T-helper 22 cell (primary cell): Measurements from ENCODE around the gene ALB.

Experiments used
- DNase-seq: peaks from one replicate; pipeline ENCODE4 v3.0.0-alpha.2; 2020; ENCODE audit warnings: low read depth

ALB gene

DNA sequence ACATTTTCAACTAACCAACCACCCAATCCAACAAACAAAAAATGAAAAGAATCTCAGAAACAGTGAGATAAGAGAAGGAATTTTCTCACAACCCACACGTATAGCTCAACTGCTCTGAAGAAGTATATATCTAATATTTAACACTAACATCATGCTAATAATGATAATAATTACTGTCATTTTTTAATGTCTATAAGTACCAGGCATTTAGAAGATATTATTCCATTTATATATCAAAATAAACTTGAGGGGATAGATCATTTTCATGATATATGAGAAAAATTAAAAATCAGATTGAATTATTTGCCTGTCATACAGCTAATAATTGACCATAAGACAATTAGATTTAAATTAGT is 27.7 kb downstream of the ALB start:
- no peak for DNase-seq

DNA sequence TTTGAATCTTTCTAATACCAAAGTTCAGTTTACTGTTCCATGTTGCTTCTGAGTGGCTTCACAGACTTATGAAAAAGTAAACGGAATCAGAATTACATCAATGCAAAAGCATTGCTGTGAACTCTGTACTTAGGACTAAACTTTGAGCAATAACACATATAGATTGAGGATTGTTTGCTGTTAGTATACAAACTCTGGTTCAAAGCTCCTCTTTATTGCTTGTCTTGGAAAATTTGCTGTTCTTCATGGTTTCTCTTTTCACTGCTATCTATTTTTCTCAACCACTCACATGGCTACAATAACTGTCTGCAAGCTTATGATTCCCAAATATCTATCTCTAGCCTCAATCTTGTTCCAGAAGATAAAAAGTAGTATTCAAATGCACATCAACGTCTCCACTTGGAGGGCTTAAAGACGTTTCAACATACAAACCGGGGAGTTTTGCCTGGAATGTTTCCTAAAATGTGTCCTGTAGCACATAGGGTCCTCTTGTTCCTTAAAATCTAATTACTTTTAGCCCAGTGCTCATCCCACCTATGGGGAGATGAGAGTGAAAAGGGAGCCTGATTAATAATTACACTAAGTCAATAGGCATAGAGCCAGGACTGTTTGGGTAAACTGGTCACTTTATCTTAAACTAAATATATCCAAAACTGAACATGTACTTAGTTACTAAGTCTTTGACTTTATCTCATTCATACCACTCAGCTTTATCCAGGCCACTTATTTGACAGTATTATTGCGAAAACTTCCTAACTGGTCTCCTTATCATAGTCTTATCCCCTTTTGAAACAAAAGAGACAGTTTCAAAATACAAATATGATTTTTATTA is 28.3 kb downstream of the ALB start:
- no peak for DNase-seq

DNA sequence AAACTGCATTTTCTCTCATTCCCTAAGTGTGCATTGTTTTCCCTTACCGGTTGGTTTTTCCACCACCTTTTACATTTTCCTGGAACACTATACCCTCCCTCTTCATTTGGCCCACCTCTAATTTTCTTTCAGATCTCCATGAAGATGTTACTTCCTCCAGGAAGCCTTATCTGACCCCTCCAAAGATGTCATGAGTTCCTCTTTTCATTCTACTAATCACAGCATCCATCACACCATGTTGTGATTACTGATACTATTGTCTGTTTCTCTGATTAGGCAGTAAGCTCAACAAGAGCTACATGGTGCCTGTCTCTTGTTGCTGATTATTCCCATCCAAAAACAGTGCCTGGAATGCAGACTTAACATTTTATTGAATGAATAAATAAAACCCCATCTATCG is 29.1 kb downstream of the ALB start:
- no peak for DNase-seq

DNA sequence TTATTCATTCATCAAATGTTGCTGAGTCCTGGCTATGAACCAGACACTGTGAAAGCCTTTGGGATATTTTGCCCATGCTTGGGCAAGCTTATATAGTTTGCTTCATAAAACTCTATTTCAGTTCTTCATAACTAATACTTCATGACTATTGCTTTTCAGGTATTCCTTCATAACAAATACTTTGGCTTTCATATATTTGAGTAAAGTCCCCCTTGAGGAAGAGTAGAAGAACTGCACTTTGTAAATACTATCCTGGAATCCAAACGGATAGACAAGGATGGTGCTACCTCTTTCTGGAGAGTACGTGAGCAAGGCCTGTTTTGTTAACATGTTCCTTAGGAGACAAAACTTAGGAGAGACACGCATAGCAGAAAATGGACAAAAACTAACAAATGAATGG is 30.2 kb downstream of the ALB start:
- no peak for DNase-seq

DNA sequence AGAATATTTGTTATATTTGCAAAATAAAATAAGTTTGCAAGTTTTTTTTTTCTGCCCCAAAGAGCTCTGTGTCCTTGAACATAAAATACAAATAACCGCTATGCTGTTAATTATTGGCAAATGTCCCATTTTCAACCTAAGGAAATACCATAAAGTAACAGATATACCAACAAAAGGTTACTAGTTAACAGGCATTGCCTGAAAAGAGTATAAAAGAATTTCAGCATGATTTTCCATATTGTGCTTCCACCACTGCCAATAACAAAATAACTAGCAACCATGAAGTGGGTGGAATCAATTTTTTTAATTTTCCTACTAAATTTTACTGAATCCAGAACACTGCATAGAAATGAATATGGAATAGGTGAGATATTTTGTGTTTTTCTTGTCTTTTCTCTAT is 31.9 kb downstream of the ALB start, which contains the start of gene AFP:
Gene AFP, plus strand, starts transcription at position 238 of the 400 bp plus-strand sequence. Its CDS starts 42 bp downstream, at position 280.
- DNase-seq: no peak

DNA sequence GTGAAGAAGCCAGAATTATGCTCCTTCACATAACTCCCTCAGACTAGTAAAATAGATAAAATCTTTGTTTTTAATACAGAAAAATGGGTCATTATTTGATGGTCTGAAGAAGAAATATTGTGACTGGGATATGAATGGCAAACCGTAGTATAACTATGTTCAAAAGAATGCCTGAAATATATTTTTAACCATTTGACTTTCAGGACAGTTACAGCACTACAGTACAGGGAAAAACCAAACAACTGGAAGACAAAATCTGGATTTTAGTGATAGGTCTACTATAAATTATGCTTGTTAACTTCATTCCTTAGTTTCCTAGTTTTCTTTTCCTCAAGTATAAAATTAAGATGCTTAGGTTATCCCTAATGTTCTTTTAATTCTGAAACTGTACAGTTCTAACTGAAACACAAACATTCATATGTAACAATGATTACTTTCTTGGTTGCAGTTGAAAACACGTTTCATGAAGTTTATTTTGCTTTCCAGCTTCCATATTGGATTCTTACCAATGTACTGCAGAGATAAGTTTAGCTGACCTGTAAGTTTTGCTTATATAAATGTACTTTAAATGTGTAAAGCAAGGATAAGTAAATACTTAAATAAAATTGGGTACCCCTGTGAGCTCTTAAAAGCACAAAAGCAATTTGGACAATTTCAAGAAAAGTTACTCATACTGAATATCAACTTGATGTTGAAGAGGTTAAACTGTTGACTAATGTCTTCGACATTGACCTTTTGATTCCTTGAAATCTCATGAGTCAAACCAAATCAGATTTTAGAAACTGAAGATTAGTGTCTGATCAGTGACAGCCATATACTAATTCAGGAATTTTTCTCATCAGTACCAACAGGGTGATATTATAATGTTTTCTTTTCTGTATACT is 32.8 kb downstream of the ALB start:
- no peak for DNase-seq

DNA sequence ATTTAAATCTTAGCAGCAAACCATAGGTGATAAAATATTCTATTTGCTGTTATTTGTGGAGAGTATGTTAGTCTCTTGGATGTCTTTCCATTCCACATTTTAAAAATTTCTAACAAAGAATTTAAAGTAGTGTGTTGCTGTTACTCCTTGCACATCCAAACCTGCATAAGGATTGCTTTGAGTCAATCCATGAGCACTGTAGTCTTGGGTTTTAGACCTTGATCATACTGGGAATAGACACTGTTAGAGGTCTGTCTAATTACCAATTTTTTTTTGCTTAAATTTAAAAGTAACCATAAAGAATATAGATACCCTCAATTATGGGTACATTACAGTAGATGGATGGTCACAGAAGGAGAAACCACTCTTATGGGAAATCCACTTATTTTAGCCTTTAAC is 33.5 kb downstream of the ALB start:
- DNase-seq: no peak

DNA sequence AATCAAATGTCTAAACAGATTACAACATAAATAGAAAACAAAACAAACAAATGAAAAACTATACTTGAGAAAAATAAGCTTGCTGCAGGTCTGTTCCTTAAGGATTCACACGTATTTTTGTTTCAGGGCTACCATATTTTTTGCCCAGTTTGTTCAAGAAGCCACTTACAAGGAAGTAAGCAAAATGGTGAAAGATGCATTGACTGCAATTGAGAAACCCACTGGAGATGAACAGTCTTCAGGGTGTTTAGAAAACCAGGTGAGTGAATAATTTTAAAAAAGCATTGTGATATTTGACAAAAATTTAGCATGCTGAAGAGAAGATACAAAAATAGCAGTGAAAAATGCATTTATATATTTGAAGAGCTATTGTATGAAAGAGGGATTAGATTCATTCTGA is 34.0 kb downstream of the ALB start:
- DNase-seq: no peak

DNA sequence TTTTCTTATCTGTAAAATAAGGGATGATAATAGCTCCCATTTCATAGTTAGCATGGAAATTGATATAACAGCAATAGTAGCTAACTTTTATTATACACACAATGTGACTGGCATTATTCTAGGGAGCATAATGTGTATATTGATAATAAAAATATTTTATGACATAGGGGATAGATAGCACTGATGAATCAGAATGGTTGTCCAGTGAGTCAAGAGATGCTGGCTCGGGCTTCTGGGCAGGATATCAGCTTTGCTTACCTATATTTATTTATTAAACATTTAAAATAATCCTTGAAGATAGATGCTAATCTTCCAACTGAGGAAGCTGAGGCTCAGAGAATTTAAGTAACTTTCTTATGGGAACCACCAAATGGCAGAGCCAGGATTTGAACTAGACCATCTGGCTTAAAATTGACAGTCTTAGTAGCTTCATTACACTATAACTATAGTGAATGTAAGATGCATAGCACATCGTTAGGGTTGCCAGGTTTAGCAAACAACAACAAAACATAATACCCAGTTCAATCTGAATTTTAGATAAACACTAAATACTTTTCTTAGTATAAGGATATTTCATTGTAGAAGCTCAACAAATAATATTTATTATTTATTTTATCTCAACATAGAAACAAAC is 34.6 kb downstream of the ALB start:
- DNase-seq: no peak

DNA sequence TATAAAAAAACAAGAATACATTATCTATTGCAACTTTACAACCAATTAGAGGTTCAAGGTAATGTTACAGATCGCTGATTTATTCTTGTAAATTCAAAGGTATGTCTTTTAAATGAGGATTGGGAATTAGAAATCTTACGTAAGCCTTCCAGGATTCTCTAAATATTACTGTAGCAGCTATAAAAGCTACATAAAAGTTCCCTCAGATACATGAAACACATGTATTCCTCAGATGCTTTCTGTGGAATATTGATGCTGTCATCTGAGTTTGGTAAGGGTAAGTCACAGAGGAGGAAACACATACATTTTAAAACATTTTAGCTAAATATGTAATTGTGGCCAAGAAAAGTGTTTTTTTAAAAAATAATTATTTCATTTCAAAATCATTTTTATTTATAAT is 35.4 kb downstream of the ALB start:
- no peak for DNase-seq

DNA sequence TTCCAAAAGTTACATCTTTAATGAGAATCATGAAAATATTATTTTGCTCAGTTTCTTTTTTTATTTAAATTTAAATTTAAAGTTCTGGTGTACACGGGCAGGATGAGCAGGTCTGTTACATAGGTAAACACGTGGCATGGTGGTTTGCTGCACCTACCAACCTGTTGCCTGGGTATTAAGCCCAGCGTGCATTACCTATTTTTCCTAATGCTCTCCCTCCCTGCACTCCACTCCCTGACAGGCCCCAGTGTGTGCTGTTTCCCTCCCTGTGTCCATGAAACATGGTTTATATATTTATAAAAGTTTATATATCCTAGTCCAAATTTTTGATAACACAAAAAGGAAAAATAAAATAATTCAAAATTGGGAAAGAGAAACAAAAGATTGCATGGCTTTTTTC is 35.9 kb downstream of the ALB start:
- no peak for DNase-seq

DNA sequence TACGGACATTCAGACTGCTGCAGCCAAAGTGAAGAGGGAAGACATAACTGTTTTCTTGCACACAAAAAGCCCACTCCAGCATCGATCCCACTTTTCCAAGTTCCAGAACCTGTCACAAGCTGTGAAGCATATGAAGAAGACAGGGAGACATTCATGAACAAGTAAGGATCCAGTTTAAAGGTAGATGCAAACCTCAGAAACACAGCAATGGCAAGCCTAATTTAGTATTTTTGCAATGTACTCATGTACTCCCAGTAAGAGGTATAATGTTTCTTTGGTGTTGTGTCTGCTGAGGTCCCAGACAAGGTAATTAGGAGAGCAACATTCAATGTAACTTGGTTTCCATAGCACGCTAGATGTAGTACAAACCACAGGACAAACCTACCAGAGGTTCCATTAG is 36.6 kb downstream of the ALB start:
- DNase-seq: no peak

DNA sequence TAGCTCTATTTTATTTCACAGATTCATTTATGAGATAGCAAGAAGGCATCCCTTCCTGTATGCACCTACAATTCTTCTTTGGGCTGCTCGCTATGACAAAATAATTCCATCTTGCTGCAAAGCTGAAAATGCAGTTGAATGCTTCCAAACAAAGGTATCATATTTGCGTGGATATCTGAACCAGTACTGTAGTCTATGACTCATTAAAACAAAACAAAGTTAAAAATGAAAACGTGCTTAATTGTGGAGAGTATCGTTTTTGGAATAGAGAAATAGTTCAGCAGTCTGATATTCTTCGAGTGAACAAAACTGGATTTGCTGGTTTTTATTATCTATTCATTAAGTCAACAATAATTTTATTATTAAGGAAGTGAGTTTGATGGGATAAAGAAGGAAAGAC is 38.2 kb downstream of the ALB start:
- DNase-seq: no peak

DNA sequence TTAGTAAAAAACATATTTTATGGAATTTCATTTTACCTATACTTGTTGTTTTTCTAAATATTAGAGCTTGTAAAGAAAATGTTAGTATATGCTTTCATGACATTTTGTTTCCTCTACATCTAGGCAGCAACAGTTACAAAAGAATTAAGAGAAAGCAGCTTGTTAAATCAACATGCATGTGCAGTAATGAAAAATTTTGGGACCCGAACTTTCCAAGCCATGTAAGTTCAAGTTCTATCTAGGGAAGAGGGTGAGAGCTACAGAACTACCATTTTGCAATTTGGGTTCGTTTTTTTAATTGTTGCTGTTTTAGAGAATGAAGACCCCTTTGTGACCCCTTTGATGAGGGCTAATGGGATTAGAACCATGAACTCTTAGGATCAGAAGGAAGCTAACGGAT is 39.1 kb downstream of the ALB start:
- no peak for DNase-seq

DNA sequence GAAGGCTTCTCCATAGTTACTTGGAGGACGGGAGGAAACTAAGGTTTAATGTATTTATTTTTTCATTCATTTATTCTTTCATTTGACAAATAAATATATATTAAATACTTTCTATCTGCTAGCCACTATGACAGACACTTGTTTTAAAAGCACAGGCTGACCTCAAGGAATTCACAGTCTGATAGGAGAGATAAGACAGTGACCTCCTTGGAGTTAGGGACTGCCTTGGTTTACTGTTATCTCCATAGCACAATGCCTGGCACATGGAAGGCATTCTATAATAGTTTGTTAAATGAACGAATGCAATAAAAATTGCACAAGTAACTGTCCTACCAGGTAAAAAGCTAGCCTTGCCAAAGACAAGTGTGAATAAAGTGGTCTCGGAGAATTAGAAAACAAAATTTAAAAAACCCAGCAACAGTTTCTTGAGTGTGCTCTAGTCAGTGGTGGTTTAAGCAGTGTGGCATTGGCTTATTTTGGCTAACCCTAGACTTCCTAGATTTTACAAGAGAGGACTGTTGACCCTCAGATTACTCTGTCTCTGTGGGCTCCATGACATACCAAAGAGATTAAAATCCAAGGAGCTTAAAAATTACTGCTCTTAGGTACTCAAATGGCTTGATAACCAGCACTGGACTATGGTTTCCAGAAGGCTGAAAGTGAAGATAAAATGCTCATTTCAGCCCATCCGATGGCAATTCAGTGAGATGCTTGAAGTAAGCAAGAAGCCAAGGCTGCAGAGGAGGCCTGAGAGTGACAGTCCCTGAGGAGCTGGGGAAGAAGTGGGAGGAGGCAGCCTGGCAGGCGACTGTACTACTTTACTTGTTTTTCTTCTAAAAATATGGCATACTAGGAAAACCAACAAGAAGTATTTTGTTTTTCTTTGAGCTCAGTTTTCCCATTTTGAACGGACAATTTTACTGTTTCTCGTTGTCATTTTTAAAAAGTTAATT is 41.6 kb downstream of the ALB start:
- DNase-seq: no peak

DNA sequence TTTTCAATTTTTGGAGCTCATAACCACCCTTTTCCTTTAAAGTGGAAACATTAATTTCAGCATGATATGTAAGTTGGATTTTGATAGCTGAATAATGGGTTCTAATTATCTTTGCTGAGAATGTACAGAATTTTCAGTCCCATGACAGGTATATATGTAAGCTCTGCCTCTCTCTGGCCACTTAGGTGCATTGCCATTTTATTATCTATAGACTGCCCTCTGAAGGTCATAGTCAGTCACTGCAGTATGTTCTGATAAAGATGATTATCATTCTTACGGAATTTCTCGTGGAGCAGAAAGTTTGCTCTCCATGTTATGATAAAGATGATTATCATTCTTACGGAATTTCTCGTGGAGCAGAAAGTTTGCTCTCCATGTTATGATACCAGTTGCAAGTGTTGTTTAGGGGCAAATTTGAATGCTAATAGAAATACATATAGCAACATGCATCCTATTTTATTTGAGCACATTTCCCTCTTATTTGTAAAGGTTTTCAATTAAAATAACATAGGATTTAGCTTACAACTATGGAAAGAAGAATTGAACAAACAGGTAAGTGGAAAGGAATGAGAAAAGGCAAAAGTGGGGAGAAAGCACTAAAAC is 42.4 kb downstream of the ALB start:
- no peak for DNase-seq

DNA sequence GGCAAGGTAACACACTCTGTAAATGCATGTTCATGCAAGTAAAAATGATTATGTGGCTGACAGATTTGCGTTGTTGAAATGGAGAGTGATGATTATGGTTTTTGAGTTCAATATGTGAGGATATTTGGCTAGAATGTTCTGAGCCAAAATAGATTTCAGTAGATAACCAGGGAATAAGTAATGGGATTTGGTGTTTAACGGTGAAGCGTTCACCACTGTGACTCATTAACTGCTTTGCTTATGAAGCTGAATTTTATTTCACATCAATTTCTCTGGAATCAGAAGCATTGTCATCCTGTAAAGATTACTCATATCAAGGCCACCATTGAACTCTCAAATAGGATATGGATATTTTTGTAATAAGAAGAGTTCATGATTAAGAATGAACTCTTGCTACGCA is 43.6 kb downstream of the ALB start:
- no peak for DNase-seq

DNA sequence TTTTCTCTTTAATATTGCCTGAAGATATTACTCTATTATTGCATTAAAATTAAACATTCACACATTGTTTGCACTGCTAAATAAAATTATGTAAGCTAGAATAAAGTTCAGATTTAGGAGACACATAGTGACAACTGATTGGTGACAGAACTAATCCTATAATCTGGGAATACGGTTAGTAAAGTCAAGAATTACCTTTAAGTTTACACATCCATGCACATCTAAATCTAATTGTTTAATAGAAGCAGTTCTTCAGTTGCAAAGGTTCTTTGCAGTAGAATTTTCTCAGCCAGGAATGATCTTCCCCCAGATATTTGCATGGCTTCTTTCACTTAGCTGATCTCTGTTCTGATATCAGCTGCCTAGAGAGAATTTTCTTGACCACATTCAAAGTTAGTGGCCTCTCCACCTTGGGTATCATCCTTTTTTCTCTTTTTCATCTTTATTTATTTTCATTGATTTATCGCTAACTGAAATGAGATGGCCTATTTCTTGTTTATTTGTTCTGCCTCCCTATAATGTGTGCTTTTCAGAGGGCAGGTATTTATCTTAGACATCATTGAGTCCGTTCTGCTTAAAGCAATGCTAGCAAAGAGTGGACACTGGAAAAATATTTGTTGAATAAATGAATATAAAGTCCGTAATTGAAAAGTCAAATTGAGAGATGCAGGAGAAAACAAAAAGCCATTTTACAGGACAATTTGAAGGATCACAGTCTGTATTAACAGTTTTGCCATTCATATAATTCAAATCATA is 44.5 kb downstream of the ALB start:
- no peak for DNase-seq

DNA sequence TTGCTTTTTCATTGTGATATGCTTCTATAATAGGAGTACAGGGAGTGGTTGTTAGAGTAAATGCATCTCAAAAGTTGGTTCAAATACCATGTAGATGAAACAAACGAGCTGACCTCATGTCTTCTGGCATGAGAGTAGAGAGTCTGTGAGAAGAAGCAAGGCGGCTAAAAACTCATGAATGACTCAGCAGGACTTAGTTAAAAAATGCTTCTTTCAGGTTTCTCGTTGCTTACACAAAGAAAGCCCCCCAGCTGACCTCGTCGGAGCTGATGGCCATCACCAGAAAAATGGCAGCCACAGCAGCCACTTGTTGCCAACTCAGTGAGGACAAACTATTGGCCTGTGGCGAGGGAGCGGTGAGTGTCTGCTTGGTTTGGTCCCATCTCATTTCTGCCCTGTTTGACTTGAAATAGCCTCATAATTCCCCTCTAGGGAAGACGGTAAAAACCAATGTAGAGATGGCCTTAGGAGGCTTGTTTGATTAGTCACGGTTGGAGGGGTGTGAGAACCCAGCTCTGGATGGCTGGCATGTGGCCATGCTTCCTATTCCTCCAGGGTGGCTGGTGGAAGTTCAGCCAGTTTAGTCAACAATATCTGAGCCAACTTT is 46.4 kb downstream of the ALB start:
- no peak for DNase-seq

DNA sequence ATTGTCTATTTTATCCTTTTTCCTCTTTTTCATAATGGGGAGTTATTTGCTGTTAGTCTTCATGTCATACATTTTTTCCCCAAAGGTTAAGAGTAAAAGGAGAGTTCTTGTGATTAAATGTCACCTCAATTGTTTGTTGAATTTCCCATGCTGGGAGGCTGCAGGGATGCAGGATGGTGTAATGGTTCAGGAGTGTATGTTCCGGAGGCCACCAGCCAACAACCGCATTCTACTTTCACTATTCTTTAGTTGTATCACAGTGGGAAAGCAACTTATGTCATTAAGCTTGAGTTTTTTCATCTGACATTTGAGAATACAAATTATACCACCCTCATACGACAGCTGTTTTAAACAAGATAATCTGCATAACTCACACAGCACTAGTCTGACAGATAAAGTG is 47.3 kb downstream of the ALB start:
- DNase-seq: no peak
